Activated T-cell treated with anti-CD3 and anti-CD28 coated beads for 48 hours (primary cell): ENCODE results near the gene CDH12.
"Not testable (repeated sequence)": the region's sequence is repeated elsewhere in the genome, so short reads cannot be mapped to it uniquely, and the experiment has no call there.

Experiments used
- DNase-seq: peaks from one replicate; pipeline ENCODE4 v3.0.0-alpha.2; 2020; ENCODE audit warnings: low read depth

CDH12 gene

GRCh38 chr5:22278164-22278563 lies 575.0 kb downstream of the CDH12 start:
- DNase-seq, result no peak

- no peak for DNase-seq
Observed at GRCh38 chr5:22277006-22277405, 576.1 kb downstream of the CDH12 start.

- DNase-seq, result not testable (repeated sequence)
Observed at GRCh38 chr5:22265855-22266254, 587.3 kb downstream of the CDH12 start.

GRCh38 chr5:22258139-22258538 lies 595.0 kb downstream of the CDH12 start:
- no peak for DNase-seq

- no peak for DNase-seq
Observed at GRCh38 chr5:22250528-22250927, 602.6 kb downstream of the CDH12 start.

- no peak for DNase-seq
Observed at GRCh38 chr5:22249209-22249729, 603.9 kb downstream of the CDH12 start.

DNA sequence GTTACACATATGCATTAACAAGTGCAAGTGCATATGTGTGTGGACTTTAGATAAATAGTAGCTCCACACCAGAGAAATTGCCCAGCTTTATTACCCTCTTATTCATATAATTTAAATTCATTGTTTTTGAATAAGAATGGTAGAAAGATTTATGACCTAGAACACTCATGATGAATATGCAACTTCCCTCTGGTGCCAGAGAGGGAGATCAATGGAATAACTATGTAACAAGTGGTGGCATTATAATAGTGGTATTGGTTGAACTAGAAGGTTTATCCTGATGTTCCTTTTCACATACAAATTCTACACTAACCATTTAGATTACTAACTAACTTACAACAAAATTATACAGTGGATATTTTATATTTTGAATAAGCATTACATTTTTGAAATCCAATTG lies 607.4 kb downstream of the CDH12 start:
- DNase-seq, result no peak

DNA sequence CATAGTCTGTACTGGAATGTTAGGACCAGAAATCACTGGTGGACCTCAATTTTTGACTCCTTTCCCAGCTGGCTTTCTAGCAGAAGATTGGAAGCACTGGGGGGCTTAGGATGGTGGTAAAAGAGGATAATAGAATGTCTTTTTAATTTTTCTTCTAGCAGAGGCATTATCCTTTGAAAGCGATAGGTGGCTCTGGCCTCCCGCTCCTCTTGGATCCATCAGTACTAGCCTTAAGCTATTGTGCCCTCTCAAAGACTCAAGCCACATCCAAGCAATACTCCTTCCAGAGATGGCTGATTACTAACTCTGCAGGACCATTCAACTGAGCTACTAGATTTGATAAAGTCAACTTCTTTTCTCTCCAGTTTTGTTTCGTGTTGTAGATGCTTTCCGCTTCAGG lies 610.6 kb downstream of the CDH12 start:
- no peak for DNase-seq

DNA sequence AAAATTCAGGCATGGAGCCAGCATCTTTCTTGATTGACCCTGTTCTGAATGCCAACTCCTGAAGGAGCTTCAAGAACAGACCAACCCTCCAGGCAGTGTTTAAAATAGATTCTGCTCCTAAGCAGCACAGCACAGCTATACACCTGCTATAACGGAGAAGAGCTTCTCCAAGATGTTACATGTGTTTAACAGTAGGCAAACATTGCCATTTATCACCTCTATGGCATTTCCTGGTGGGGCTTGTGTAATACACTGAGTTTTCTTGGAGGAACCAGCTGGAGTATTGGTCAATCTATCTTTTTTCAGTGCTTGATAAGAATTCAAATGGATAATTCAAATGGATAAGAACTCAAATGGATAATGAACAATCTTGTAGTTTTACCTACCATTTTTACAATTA lies 615.1 kb downstream of the CDH12 start:
- DNase-seq, result no peak

GRCh38 chr5:22226423-22226822 lies 626.7 kb downstream of the CDH12 start:
- DNase-seq, result no peak

DNA sequence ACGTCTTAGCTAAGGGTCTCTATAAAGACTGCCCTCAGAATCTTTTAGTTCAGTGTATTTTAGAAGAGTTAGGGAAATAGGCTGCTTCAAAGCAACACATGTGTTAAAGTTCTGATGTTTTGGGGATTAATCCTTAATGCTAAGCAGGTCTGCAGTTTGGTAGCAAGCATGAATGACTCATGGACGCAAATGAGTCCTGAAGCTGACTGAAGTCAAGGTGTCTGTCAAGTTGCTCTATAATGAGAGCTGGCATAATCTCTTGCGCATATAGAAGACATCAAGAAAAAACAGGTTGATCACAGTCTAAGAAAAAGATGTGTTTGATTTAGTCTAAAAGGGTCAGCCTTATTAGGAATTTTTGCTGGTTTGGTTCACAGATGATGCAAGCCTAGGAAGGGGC lies 630.1 kb downstream of the CDH12 start:
- DNase-seq, result no peak

DNA sequence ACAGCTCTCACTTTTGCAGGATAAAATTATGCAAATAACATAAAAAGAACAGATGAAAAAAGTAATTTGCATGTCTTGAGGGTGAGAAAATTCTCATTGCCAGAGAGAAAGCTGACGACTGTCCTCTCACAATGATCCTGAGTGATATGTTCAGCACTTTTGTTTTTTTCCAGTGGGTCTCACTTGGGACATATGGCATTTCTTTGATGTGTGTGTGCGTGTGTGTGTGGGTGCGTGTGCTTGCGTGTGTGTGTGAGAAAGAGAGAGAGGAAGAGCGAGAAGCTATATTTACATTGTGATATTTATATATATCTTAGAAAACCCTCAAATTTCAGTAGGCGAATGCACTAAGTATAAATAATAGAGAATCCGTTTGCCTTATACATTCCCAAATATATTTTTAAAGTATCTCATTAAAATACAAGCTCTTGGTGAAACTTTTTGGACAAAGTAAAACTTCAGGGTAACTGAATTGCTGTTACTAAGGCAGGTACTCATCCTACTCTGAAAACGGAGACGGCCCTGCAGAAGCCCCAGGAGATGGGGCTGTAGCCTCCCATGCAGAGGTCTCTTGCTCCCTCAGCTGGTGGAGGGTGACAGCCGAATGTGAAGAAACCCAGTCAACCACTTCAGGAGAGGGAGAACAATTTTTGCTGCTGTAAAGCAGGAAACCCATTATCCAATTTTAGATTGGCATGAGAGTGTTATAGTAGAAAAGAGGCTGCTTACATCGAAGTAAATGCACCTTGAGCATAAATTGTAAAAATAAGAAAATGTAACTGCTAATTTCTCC lies 639.2 kb downstream of the CDH12 start:
- DNase-seq, result not testable (repeated sequence)

GRCh38 chr5:22212254-22212991 lies 640.7 kb downstream of the CDH12 start:
- DNase-seq, result not testable (repeated sequence)

GRCh38 chr5:22208463-22208862 lies 644.7 kb downstream of the CDH12 start:
- not testable (repeated sequence) for DNase-seq

- not testable (repeated sequence) for DNase-seq
Observed at GRCh38 chr5:22188651-22189050, 664.5 kb downstream of the CDH12 start.

DNA sequence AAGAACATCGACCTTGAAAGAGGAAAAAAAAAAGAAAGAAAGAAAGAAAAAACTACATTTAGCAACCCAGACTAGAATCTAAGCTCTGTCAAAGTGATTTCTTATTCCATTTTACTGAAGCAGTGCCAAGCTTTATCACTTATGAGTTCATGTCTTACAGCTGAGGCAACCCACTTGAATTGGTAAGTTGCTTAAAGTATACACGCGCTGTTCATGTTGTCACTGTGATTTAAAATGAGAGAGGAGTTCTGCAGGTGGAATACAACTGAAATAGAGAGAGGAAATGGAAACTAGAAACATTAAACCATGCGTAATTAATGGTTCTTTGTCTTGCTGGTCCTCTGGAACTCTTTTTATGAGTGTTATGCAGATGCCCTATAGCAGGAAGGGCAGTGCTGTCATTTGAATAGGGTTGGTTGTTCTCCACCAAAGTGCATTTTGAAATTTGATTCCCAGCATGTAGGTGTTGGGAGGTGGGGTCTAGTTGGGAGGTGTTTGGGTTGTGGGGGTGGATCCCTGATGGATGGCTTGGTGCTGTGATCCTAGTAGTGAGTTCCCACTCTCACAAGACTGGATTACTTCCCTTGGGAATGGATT lies 665.4 kb downstream of the CDH12 start:
- DNase-seq, result not testable (repeated sequence)

- not testable (repeated sequence) for DNase-seq
Observed at GRCh38 chr5:22169226-22169625, 683.9 kb downstream of the CDH12 start.

DNA sequence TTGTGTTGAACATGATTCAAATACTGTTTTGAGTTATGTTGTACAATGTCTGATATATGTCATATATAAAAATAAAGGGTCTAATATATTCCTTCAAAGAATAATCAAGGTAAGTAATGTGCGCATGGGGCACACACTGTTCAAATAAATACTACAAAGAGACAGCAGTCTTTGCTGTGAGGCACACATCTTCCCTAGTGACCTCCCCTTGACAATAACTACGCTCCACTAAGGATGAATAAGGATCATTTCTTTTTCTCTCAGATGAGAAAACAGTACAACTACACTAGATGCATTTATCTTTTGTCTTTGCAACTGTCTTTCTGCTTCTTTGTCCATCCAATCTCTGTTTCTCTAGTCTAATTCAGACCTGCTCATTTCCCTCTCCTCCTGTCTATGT lies 684.4 kb downstream of the CDH12 start:
- not testable (repeated sequence) for DNase-seq

- not testable (repeated sequence) for DNase-seq
Observed at GRCh38 chr5:22165931-22166330, 687.2 kb downstream of the CDH12 start.

DNA sequence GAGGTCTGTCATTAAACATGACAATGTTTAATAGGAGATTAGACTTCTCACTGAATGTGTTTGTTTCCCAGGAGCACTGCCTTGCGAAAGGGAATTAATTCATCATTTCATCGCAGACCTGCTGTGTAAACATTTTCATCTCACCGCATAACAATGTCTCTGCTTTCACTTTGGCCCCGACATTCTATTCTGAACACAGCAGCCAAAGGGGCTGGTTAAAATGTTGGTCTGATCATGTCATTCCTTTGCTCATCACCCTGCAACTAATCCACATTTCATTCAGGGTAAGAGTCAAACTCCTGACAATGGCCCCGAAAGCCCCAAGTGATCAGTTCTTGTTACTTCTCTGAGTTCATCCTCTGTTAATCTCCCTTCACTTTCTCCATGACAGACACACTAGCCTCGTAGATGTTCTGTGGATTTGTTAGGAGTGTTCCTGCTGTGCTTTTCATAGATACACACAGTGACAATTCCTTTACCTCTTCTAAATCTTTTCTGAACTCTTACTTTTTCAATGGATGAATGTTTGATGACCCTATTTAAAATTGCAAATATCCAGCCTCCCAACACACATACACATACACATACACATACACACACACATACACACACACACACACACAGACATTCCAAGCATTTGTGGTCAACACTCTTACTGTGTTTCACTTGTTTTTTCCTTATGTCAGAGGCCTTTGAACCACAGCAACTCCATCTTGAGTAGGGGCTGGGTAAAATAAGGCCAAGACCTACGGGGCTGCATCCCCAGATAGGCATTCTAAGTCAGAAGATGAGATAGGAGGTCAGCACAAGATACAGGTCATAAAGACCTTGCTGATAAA lies 688.0 kb downstream of the CDH12 start:
- not testable (repeated sequence) for DNase-seq

- DNase-seq, result not testable (repeated sequence)
Observed at GRCh38 chr5:22156953-22157352, 696.2 kb downstream of the CDH12 start.

DNA sequence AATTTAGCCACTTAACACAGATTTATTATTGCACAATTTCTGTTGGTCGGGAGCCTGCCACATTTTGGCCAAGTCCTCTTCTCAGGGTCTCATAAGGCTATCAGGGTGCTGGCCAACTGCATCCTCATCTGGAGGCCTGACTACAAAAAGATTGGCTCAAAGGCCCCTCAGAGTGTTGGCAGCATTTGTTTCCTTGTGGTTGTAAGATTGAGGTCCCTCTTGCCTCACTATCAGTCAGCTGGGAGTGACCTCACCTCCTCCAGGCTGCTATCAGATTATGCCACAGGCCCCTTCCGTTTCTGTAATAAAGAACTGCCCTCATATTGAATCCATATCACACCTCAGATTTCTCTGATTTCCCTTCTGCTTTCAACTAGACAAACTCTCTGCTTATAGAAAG lies 698.4 kb downstream of the CDH12 start:
- DNase-seq, result not testable (repeated sequence)
